Eye (tissue), 1 donor: ENCODE results near the gene SLC7A11.

Experiments used
- DNase-seq: peaks from one replicate; pipeline ENCODE4 v3.0.0-alpha.2; 2015

SLC7A11 gene

GRCh38 chr4:138242076-138242833 lies at the start of gene SLC7A11:
Gene SLC7A11 (minus strand): TSS chr4:138242349. CDS start chr4:138242069, 280 bp downstream.
- DNase-seq = peak; percentile 89

GRCh38 chr4:138291431-138291830 lies 49.3 kb upstream of the SLC7A11 start:
- no peak for DNase-seq

- no peak for DNase-seq
Observed at GRCh38 chr4:138290805-138291204, 48.7 kb upstream of the SLC7A11 start.

- DNase-seq = no peak
Observed at GRCh38 chr4:138279286-138279685, 37.1 kb upstream of the SLC7A11 start.

GRCh38 chr4:138277133-138277532 lies 35.0 kb upstream of the SLC7A11 start:
- no peak for DNase-seq

GRCh38 chr4:138275963-138276621 lies 33.9 kb upstream of the SLC7A11 start:
- no peak for DNase-seq

- DNase-seq = no peak
Observed at GRCh38 chr4:138275216-138275615, 33.1 kb upstream of the SLC7A11 start.

GRCh38 chr4:138269175-138269574 lies 27.0 kb upstream of the SLC7A11 start:
- DNase-seq = no peak

GRCh38 chr4:138267835-138268234 lies 25.7 kb upstream of the SLC7A11 start:
- no peak for DNase-seq

GRCh38 chr4:138266948-138267347 lies 24.8 kb upstream of the SLC7A11 start:
- no peak for DNase-seq

GRCh38 chr4:138263247-138263816 lies 21.2 kb upstream of the SLC7A11 start:
- DNase-seq = no peak

GRCh38 chr4:138262469-138262868 lies 20.3 kb upstream of the SLC7A11 start:
- no peak for DNase-seq

- no peak for DNase-seq
Observed at GRCh38 chr4:138262030-138262429, 19.9 kb upstream of the SLC7A11 start.

GRCh38 chr4:138259824-138260223 lies 17.7 kb upstream of the SLC7A11 start:
- DNase-seq = no peak

- peak; percentile 23 for DNase-seq
Observed at GRCh38 chr4:138259271-138259670, 17.1 kb upstream of the SLC7A11 start.

- DNase-seq = no peak
Observed at GRCh38 chr4:138256608-138257007, 14.5 kb upstream of the SLC7A11 start.

- DNase-seq = no peak
Observed at GRCh38 chr4:138255917-138256597, 13.9 kb upstream of the SLC7A11 start.

GRCh38 chr4:138252551-138252950 lies 10.4 kb upstream of the SLC7A11 start:
- DNase-seq = no peak

GRCh38 chr4:138251938-138252337 lies 9.8 kb upstream of the SLC7A11 start:
- no peak for DNase-seq

- no peak for DNase-seq
Observed at GRCh38 chr4:138249132-138249531, 7.0 kb upstream of the SLC7A11 start.

GRCh38 chr4:138248058-138248457 lies 5.9 kb upstream of the SLC7A11 start:
- DNase-seq = no peak

- no peak for DNase-seq
Observed at GRCh38 chr4:138247643-138248042, 5.5 kb upstream of the SLC7A11 start.

- DNase-seq = peak; percentile 14
Observed at GRCh38 chr4:138243369-138243768, 1.2 kb upstream of the SLC7A11 start.

GRCh38 chr4:138242834-138243156 lies 646 bp upstream of the SLC7A11 start:
- DNase-seq = peak; percentile 20
